DOHH2 (cell line): ENCODE measurements around the gene EXOC3L2.

Experiments
- H3F3A ChIP-seq: fragments of 200-600 bp; sonication (generic), shearing (Covaris generic); 2 replicates; pipeline ENCODE4 v1.6.0; 2016; ENCODE audit warnings: antibody characterized with exemption, mild to moderate bottlenecking; ENCODE audit not compliant: control insufficient read depth, insufficient read depth
- H3K27ac ChIP-seq: fragments of 200-600 bp; sonication (generic); 2 replicates; pipeline ENCODE4 v1.5.1; 2014; ENCODE audit warnings: low read depth, mild to moderate bottlenecking, low read length, moderate library complexity
- H3K27me3 ChIP-seq: fragments of 200-600 bp; sonication (generic); 2 replicates; pipeline ENCODE4 v1.6.1; 2014; ENCODE audit warnings: mild to moderate bottlenecking, low read length, mixed read lengths; ENCODE audit not compliant: control insufficient read depth
- H3K36me3 ChIP-seq: fragments of 200-600 bp; sonication (generic); 2 replicates; pipeline ENCODE4 v1.6.1; 2014; ENCODE audit warnings: mild to moderate bottlenecking, low read length, moderate library complexity, mixed read lengths; ENCODE audit not compliant: control insufficient read depth
- H3K4me1 ChIP-seq: fragments of 200-600 bp; sonication (generic); 2 replicates; pipeline ENCODE4 v1.6.1; 2014; ENCODE audit warnings: mild to moderate bottlenecking, low read length, mixed read lengths; ENCODE audit not compliant: control insufficient read depth
- H3K4me2 ChIP-seq: fragments of 200-600 bp; sonication (generic); 2 replicates; pipeline ENCODE4 v1.6.0; 2014; ENCODE audit warnings: mild to moderate bottlenecking, low read length, moderate library complexity
- H3K4me3 ChIP-seq: fragments of 200-600 bp; sonication (generic); 2 replicates; pipeline ENCODE4 v1.5.1; 2014; ENCODE audit warnings: mild to moderate bottlenecking, low read length, mixed read lengths
- H3K79me2 ChIP-seq: fragments of 200-600 bp; sonication (generic); 2 replicates; pipeline ENCODE4 v1.6.1; 2014; ENCODE audit warnings: mild to moderate bottlenecking, low read length, mixed read lengths; ENCODE audit not compliant: control insufficient read depth
- H3K9me2 ChIP-seq: fragments of 200-600 bp; sonication (generic); replicated peaks from 2 replicates; pipeline ENCODE4 v1.6.1; 2014; ENCODE audit warnings: mild to moderate bottlenecking, low read length, mixed read lengths; ENCODE audit not compliant: control insufficient read depth
- H3K9me3 ChIP-seq: fragments of 200-600 bp; sonication (generic); 2 replicates; pipeline ENCODE4 v1.6.1; 2014; ENCODE audit warnings: antibody characterized with exemption, low read length, mixed read lengths; ENCODE audit not compliant: control insufficient read depth, insufficient read depth
- H4K20me1 ChIP-seq: fragments of 200-600 bp; sonication (generic); 2 replicates; pipeline ENCODE4 v1.6.0; 2014; ENCODE audit warnings: low read depth, mild to moderate bottlenecking, antibody characterized with exemption, low read length, moderate library complexity; ENCODE audit not compliant: control insufficient read depth, insufficient read depth
- CTCF ChIP-seq: fragments of 200-600 bp; sonication (generic); IDR thresholded peaks from one replicate; pipeline ENCODE4 v1.5.1; 2014; ENCODE audit warnings: antibody characterized with exemption, mild to moderate bottlenecking, low read depth, low read length; ENCODE audit not compliant: poor library complexity, severe bottlenecking
- EZH2phosphoT487 ChIP-seq: fragments of 200-600 bp; sonication (generic); IDR thresholded peaks from 2 replicates; pipeline ENCODE4 v1.6.1; 2017; ENCODE audit warnings: borderline replicate concordance, mild to moderate bottlenecking, antibody characterized with exemption, low read length, moderate library complexity, mixed read lengths

The EXOC3L2 gene

GRCh38 chr19:45280471-45280961 lies 35.3 kb upstream of the EXOC3L2 start:
- Histone ChIP-seq H3K79me2 (no peaks in the 10 kb centered on the region), H3K27ac (no peak overlapping the region), H3K9me2 (no peaks in the 10 kb centered on the region), H3K9me3 (no peaks in the 10 kb centered on the region), H4K20me1 (no peaks in the 10 kb centered on the region), H3K4me2 (no peak overlapping the region), H3K4me1 (peaks cover 11% of the 10 kb centered on the region), H3K36me3 (no peaks in the 10 kb centered on the region), H3K27me3 (no peaks in the 10 kb centered on the region), H3F3A (no peaks in the 10 kb centered on the region), H3K4me3 (no peak overlapping the region)
- TF ChIP-seq EZH2phosphoT487 (no peak), CTCF (no peak)

GRCh38 chr19:45279587-45280192 lies 34.5 kb upstream of the EXOC3L2 start:
- no peaks in the 10 kb centered on the region for H3K79me2 ChIP-seq

GRCh38 chr19:45278087-45278486 lies 32.9 kb upstream of the EXOC3L2 start:
- Histone ChIP-seq H3K9me2 (no peaks in the 10 kb centered on the region), H3K36me3 (no peaks in the 10 kb centered on the region), H4K20me1 (no peaks in the 10 kb centered on the region), H3K27ac (no peak overlapping the region), H3K9me3 (no peaks in the 10 kb centered on the region), H3F3A (no peaks in the 10 kb centered on the region), H3K27me3 (no peaks in the 10 kb centered on the region), H3K4me3 (no peak overlapping the region), H3K4me1 (peaks cover 11% of the 10 kb centered on the region), H3K79me2 (no peaks in the 10 kb centered on the region), H3K4me2 (no peak overlapping the region)
- TF ChIP-seq CTCF: no peak
- TF ChIP-seq EZH2phosphoT487: no peak

More at GRCh38 chr19:45279587-45280192, 34.5 kb upstream of the EXOC3L2 start:
- Histone ChIP-seq H3K36me3 (no peaks in the 10 kb centered on the region), H3K9me2 (no peaks in the 10 kb centered on the region), H3K27ac (no peak overlapping the region), H3K27me3 (no peaks in the 10 kb centered on the region), H3K4me3 (no peak overlapping the region), H3K9me3 (no peaks in the 10 kb centered on the region), H3F3A (no peaks in the 10 kb centered on the region), H3K4me1 (peaks cover 11% of the 10 kb centered on the region), H3K4me2 (no peak overlapping the region), H4K20me1 (no peaks in the 10 kb centered on the region)
- TF ChIP-seq CTCF (no peak), EZH2phosphoT487 (no peak)
